Measurements from ENCODE around the gene MXRA8.

The MXRA8 gene

DNA sequence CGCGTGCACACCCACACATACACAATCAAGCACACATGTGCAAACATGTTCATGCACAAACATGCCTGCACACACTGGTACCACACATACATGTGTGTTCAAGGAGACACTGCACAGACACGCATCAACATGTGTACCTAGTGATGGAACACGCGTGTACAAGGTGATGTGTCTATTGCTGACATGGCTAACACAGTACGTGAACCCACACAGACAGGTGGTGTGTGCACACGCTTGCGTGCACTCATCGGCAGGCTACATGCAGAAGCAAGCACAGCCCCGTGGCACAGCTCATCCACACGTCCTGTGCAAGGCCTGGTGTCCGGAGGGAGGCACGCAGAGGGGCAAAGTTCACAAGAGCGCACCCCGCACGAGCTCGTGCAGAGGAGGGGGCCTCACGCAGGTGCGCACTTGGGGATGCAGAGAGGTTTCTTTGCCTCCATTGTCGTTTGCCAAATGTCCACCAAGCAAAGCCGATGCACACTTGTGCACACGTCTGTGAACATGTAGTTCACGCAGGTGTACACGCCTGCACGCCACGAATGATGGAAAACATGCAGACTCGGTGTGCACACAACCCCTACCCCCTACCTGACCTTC, 51.6 kb downstream of the MXRA8 start:
- Histone ChIP-seq H2AFZ (ENCODE audit: low read depth, low read length, severe bottlenecking) (no peak overlapping the region), H3K4me2 (ENCODE audit: low read depth, low read length, poor library complexity, severe bottlenecking) (peak overlapping the region; percentile 81), H3F3A (ENCODE audit: insufficient read depth) (no peaks in the 10 kb centered on the region; the same call in 1 of the 2 replicates), H3K4me3 (ENCODE audit: insufficient read depth, low read length, poor library complexity, severe bottlenecking) (peak overlapping the region; percentile 93), H3K9me2 (replicated peaks; ENCODE audit: insufficient read depth, low read length) (no peaks in the 10 kb centered on the region), H3K27me3 (ENCODE audit: low read length) (no peaks in the 10 kb centered on the region), H3K9me3 (ENCODE audit: insufficient read depth, low read length) (no peaks in the 10 kb centered on the region), H3K27ac (ENCODE audit: low read depth, low read length) (peak overlapping the region; percentile 65), H3K9ac (ENCODE audit: low read length) (peak overlapping the region; percentile 99), H3K36me3 (ENCODE audit: low read length) (no peaks in the 10 kb centered on the region), H4K20me1 (ENCODE audit: low read depth, low read length) (no peaks in the 10 kb centered on the region; the same call in 1 of the 2 replicates), H3K79me2 (ENCODE audit: insufficient read depth, low read length) (peaks cover 12% of the 10 kb centered on the region)
- TF ChIP-seq, protein P1, sequence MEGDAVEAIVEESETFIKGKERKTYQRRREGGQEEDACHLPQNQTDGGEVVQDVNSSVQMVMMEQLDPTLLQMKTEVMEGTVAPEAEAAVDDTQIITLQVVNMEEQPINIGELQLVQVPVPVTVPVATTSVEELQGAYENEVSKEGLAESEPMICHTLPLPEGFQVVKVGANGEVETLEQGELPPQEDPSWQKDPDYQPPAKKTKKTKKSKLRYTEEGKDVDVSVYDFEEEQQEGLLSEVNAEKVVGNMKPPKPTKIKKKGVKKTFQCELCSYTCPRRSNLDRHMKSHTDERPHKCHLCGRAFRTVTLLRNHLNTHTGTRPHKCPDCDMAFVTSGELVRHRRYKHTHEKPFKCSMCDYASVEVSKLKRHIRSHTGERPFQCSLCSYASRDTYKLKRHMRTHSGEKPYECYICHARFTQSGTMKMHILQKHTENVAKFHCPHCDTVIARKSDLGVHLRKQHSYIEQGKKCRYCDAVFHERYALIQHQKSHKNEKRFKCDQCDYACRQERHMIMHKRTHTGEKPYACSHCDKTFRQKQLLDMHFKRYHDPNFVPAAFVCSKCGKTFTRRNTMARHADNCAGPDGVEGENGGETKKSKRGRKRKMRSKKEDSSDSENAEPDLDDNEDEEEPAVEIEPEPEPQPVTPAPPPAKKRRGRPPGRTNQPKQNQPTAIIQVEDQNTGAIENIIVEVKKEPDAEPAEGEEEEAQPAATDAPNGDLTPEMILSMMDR (IDR thresholded peaks at IDR 0.05; ENCODE audit: insufficient read depth, low read length, poor library complexity, severe bottlenecking), result no peak
- TF ChIP-seq EZH2phosphoT487 (conservative IDR thresholded peaks at IDR 0.05; ENCODE audit: low read length), result no peak

DNA sequence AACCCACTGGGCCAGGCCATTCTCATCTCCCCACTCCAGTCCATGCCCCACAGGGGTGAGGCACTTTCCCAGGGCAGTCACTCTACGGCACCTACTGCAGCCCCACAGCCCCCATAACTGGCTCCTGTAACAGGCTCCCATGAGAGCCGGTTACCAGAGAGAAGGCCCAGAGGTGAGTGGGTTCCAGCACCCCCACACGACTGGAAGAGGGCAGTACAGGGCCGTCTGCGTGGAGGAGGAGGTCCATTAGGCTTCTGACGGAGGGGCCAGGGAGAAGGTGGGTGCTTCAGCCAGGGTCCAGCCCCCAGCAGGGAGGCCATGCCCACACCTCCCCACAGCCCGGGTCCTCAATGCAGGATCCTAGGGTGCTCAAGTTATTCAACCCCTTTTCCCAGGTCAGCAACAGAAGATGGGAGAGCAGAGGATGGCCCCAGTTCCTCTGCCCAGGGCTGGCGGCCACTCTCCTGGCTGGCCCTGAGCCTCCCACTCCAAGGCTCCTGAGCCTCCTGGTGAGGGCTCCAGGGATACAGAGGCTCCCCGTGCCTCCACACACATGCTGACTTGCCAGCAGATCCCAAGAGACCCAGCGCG, 52.2 kb downstream of the MXRA8 start:
- H4K20me1 ChIP-seq (ENCODE audit: low read depth, low read length), result no peaks in the 10 kb centered on the region; the same call in 1 of the 2 replicates
- no peaks in the 10 kb centered on the region for H3K9me2 ChIP-seq (replicated peaks; ENCODE audit: insufficient read depth, low read length)
- H2AFZ ChIP-seq (ENCODE audit: low read depth, low read length, severe bottlenecking), result no peak overlapping the region
- H3K79me2 ChIP-seq (ENCODE audit: insufficient read depth, low read length), result peaks cover 12% of the 10 kb centered on the region
- H3K4me3 ChIP-seq (ENCODE audit: insufficient read depth, low read length, poor library complexity, severe bottlenecking), result peak overlapping the region; percentile 93
- H3K9ac ChIP-seq (ENCODE audit: low read length), result peak overlapping the region; percentile 99
- no peaks in the 10 kb centered on the region; the same call in 1 of the 2 replicates for H3F3A ChIP-seq (ENCODE audit: insufficient read depth)
- H3K27ac ChIP-seq (ENCODE audit: low read depth, low read length), result peak overlapping the region; percentile 65
- TF ChIP-seq, protein P1 (IDR thresholded peaks at IDR 0.05; ENCODE audit: insufficient read depth, low read length, poor library complexity, severe bottlenecking), result peak; percentile 19
- TF ChIP-seq EZH2phosphoT487 (conservative IDR thresholded peaks at IDR 0.05; ENCODE audit: low read length), result no peak
- H3K27me3 ChIP-seq (ENCODE audit: low read length), result no peaks in the 10 kb centered on the region
- peak overlapping the region; percentile 81 for H3K4me2 ChIP-seq (ENCODE audit: low read depth, low read length, poor library complexity, severe bottlenecking)
- H3K36me3 ChIP-seq (ENCODE audit: low read length), result no peaks in the 10 kb centered on the region
- H3K9me3 ChIP-seq (ENCODE audit: insufficient read depth, low read length), result no peaks in the 10 kb centered on the region

- Histone ChIP-seq H3F3A (ENCODE audit: insufficient read depth) (no peaks in the 10 kb centered on the region; the same call in 1 of the 2 replicates), H3K79me2 (ENCODE audit: insufficient read depth, low read length) (peaks cover 12% of the 10 kb centered on the region), H3K4me3 (ENCODE audit: insufficient read depth, low read length, poor library complexity, severe bottlenecking) (peak overlapping the region; percentile 93), H3K9me3 (ENCODE audit: insufficient read depth, low read length) (no peaks in the 10 kb centered on the region), H3K4me2 (ENCODE audit: low read depth, low read length, poor library complexity, severe bottlenecking) (peak overlapping the region; percentile 81), H3K27me3 (ENCODE audit: low read length) (no peaks in the 10 kb centered on the region), H3K27ac (ENCODE audit: low read depth, low read length) (peak overlapping the region; percentile 65), H2AFZ (ENCODE audit: low read depth, low read length, severe bottlenecking) (no peak overlapping the region), H4K20me1 (ENCODE audit: low read depth, low read length) (no peaks in the 10 kb centered on the region; the same call in 1 of the 2 replicates), H3K36me3 (ENCODE audit: low read length) (no peaks in the 10 kb centered on the region), H3K9ac (ENCODE audit: low read length) (peak overlapping the region; percentile 99), H3K9me2 (replicated peaks; ENCODE audit: insufficient read depth, low read length) (no peaks in the 10 kb centered on the region)
- TF ChIP-seq, protein P1 (IDR thresholded peaks at IDR 0.05; ENCODE audit: insufficient read depth, low read length, poor library complexity, severe bottlenecking), result no peak
- no peak for TF ChIP-seq EZH2phosphoT487 (conservative IDR thresholded peaks at IDR 0.05; ENCODE audit: low read length)
Measured at GRCh38 chr1:1305300-1306069, 52.9 kb downstream of the MXRA8 start.
